Measurements from ENCODE around the gene CRKL. TPM values are rescaled to one million over a fixed set of nuclear protein-coding genes. Genes with fewer than 3 reads are reported as not detected.

Gene CRKL
- total RNA-seq, 1 experiment from 2014 or later = 106 TPM

- H3K56ac ChIP-seq (ENCODE audit: insufficient read length, low read depth, low read length) = no peak overlapping the region
- no peak overlapping the region for H2BK5ac ChIP-seq (ENCODE audit: insufficient read length, low read length)
- H3K79me1 ChIP-seq (ENCODE audit: insufficient read depth, low read depth, low read length, poor library complexity, severe bottlenecking) = no peaks in the 10 kb centered on the region
- H2AK5ac ChIP-seq (ENCODE audit: insufficient read length, low read length) = no peak overlapping the region
- H4K20me1 ChIP-seq (ENCODE audit: control insufficient read depth, insufficient read depth, insufficient read length) = no peaks in the 10 kb centered on the region
- WGBS (ENCODE audit: extremely low coverage, insufficient read length, low lambda C conversion rate) = no CpG with 5 or more reads among the region's 7 CpGs
- H3K9me3 ChIP-seq (ENCODE audit: control insufficient read depth, low read depth, low read length) = no peaks in the 10 kb centered on the region
- TF ChIP-seq, protein P1, sequence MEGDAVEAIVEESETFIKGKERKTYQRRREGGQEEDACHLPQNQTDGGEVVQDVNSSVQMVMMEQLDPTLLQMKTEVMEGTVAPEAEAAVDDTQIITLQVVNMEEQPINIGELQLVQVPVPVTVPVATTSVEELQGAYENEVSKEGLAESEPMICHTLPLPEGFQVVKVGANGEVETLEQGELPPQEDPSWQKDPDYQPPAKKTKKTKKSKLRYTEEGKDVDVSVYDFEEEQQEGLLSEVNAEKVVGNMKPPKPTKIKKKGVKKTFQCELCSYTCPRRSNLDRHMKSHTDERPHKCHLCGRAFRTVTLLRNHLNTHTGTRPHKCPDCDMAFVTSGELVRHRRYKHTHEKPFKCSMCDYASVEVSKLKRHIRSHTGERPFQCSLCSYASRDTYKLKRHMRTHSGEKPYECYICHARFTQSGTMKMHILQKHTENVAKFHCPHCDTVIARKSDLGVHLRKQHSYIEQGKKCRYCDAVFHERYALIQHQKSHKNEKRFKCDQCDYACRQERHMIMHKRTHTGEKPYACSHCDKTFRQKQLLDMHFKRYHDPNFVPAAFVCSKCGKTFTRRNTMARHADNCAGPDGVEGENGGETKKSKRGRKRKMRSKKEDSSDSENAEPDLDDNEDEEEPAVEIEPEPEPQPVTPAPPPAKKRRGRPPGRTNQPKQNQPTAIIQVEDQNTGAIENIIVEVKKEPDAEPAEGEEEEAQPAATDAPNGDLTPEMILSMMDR (conservative IDR thresholded peaks at IDR 0.05) = no peak
- no peak overlapping the region for H2BK12ac ChIP-seq (ENCODE audit: insufficient read length, low read depth, low read length)
- no peak overlapping the region for H4K5ac ChIP-seq (ENCODE audit: insufficient read length, low read depth, low read length)
- no peak overlapping the region for H4K91ac ChIP-seq (ENCODE audit: insufficient read length, low read depth, low read length)
- no peak overlapping the region for H3K9ac ChIP-seq (ENCODE audit: extremely low read depth, insufficient read length, low read length)
- no peaks in the 10 kb centered on the region for H3K79me2 ChIP-seq (ENCODE audit: insufficient read depth, low read length)
- Mint-ChIP-seq H3K4me1 (peaks cover 18 to 20% of the 10 kb centered on the region in 2 experiments), H3K4me3 (peak overlapping the region in 1 of 2 experiments; percentile 57; a peak in 2 of 5 replicates), H3K27ac (no peak overlapping the region), H3K9me3 (no peaks in the 10 kb centered on the region), H3K36me3 (ENCODE audit: insufficient read depth in 1 of 3, low read depth in 3 of 3) (no peaks in the 10 kb centered on the region), H3K27me3 (ENCODE audit: low read depth) (peaks cover 72% of the 10 kb centered on the region)
- H3K23me2 ChIP-seq (ENCODE audit: insufficient read length, low read depth, low read length, poor library complexity, severe bottlenecking) = no peaks in the 10 kb centered on the region
- no peak overlapping the region for H3K27ac ChIP-seq (ENCODE audit: insufficient read length, low read depth, low read length)
- H3K4ac ChIP-seq (ENCODE audit: low read depth, low read length) = no peak overlapping the region
- H2BK15ac ChIP-seq (ENCODE audit: low read depth, low read length) = no peak overlapping the region
- no peak for DNase-seq
- H2BK20ac ChIP-seq (ENCODE audit: low read depth, low read length, poor library complexity, severe bottlenecking) = no peak overlapping the region
- no peak overlapping the region for H3K18ac ChIP-seq (ENCODE audit: insufficient read length, low read depth, low read length)
- H3K14ac ChIP-seq (ENCODE audit: insufficient read depth, low read length) = no peak overlapping the region
- no peak overlapping the region for H3K23ac ChIP-seq (ENCODE audit: insufficient read length, low read depth, low read length)
- H4K8ac ChIP-seq (replicated peaks; ENCODE audit: insufficient read length, low read depth, low read length) = no peak overlapping the region
- H2BK120ac ChIP-seq (ENCODE audit: low read depth, low read length, poor library complexity, severe bottlenecking) = no peak overlapping the region
- no peak overlapping the region for H3K4me2 ChIP-seq (ENCODE audit: insufficient read depth, insufficient read length, low read length)
- H3K4me1 ChIP-seq (ENCODE audit: insufficient read depth, low read length) = no peaks in the 10 kb centered on the region; the same call in 1 of the 2 replicates
- H2AFZ ChIP-seq (ENCODE audit: low read length) = no peak overlapping the region
- peaks cover 27% of the 10 kb centered on the region; the same call in 1 of the 2 replicates for H3K27me3 ChIP-seq (ENCODE audit: insufficient read depth, low read length)
- no peak overlapping the region for H3T11ph ChIP-seq (ENCODE audit: low read length)
Observed at GRCh38 chr22:20963201-20964052, 46.2 kb downstream of the CRKL start.
